ENCODE measurements around the gene IKZF3. TPM values are rescaled to one million over a fixed set of nuclear protein-coding genes. Genes with fewer than 3 reads are reported as not detected.
A peak's percentile ranks its signal among the peaks of the same experiment; 100 is the strongest.

The IKZF3 gene
- total and polyA plus RNA-seq, 8 donors, result 0.56 to 5.4 (median 1.1) TPM; not detected in 1

- peak in 1 of 2 donors; percentile 42 for DNase-seq
- intact Hi-C loops (cut with DNase I; ENCODE audit: low total_unique reads), result no loop called here
- WGBS, 5 donors, result 57 to 61% (median 60%) methylated on average over 18 of the region's 18 CpGs
Observed at GRCh38 chr17:39755554-39756379, 108.3 kb downstream of the IKZF3 start.

GRCh38 chr17:39754958-39755553, 109.1 kb downstream of the IKZF3 start:
- 28 to 40% (median 31%) methylated on average over 16 to 21 of the region's 21 CpGs for WGBS, 5 donors
- H3K4me3 ChIP-seq, result peak overlapping the region; percentile 64 to 72 (median 66)
- DNase-seq, result peak in 1 of 2 donors; percentile 49
- peaks cover 6 to 34% (median 22%) of the 10 kb centered on the region in 4 donors for H3K4me1 ChIP-seq
- peak overlapping the region; percentile 91 to 96 (median 96) for H3K27ac ChIP-seq
- no peaks in the 10 kb centered on the region for H3K9me3 ChIP-seq
- intact Hi-C loops (cut with DNase I; ENCODE audit: low total_unique reads), result loop anchor here (5.0 kb wide), 1 partner anchor 128 kb away; the partner anchor contains the start of gene PPP1R1B
- TF ChIP-seq POLR2A (IDR thresholded peaks at IDR 0.05), result no peak
- no peak for TF ChIP-seq EP300 (IDR thresholded peaks at IDR 0.05)
- no peak for TF ChIP-seq POLR2AphosphoS5 (IDR thresholded peaks at IDR 0.05)
- no peak for TF ChIP-seq CTCF (IDR thresholded peaks at IDR 0.05)
- H3K27me3 ChIP-seq, result peaks cover 0 to under 1% (median 0%) of the 10 kb centered on the region in 3 donors
- no peaks in the 10 kb centered on the region for H3K36me3 ChIP-seq

More at GRCh38 chr17:39755554-39756379, 108.3 kb downstream of the IKZF3 start:
- peaks cover 0 to 7% (median 0%) of the 10 kb centered on the region in 3 donors for H3K27me3 ChIP-seq
- H3K9me3 ChIP-seq, result no peaks in the 10 kb centered on the region
- H3K36me3 ChIP-seq, result no peaks in the 10 kb centered on the region
- TF ChIP-seq POLR2A (IDR thresholded peaks at IDR 0.05), result no peak
- TF ChIP-seq CTCF (IDR thresholded peaks at IDR 0.05), result no peak
- no peak for TF ChIP-seq POLR2AphosphoS5 (IDR thresholded peaks at IDR 0.05)
- TF ChIP-seq EP300 (IDR thresholded peaks at IDR 0.05), result no peak
- no peak overlapping the region for H3K4me3 ChIP-seq
- H3K27ac ChIP-seq, result peak overlapping the region; percentile 91 to 96 (median 96)
- H3K4me1 ChIP-seq, result peaks cover 6 to 27% (median 19%) of the 10 kb centered on the region in 4 donors

GRCh38 chr17:39754161-39754957, 109.8 kb downstream of the IKZF3 start:
- TF ChIP-seq CTCF (IDR thresholded peaks at IDR 0.05) (peak in 6 of 7 experiments; percentile 66 to 99 (median 96)), POLR2A (IDR thresholded peaks at IDR 0.05) (peak in 1 of 4 donors; percentile 45), POLR2AphosphoS5 (IDR thresholded peaks at IDR 0.05) (peak; percentile 79 to 92 (median 86)), EP300 (IDR thresholded peaks at IDR 0.05) (no peak)
- H3K4me1 ChIP-seq, result peaks cover 6 to 36% (median 24%) of the 10 kb centered on the region in 4 donors
- H3K27me3 ChIP-seq, result no peaks in the 10 kb centered on the region
- no peaks in the 10 kb centered on the region for H3K9me3 ChIP-seq
- peak overlapping the region; percentile 91 to 96 (median 96) for H3K27ac ChIP-seq
- WGBS, 5 donors, result 0 to 2% (median 0%) methylated on average over 15 to 91 of the region's 91 CpGs
- H3K4me3 ChIP-seq, result peak overlapping the region; percentile 64 to 72 (median 66)
- intact Hi-C loops (cut with DNase I; ENCODE audit: low total_unique reads), result loop anchor here (5.0 kb wide), 1 partner anchor 127 kb away; the partner anchor contains the start of gene PPP1R1B
- no peaks in the 10 kb centered on the region for H3K36me3 ChIP-seq
- DNase-seq, result peak; percentile 96 to 97

Data from stomach (tissue), 9 donors.